ENCODE results near the gene LOC128125822.

LOC128125822 gene

GRCh38 chr6:63599243-63599642, 27.0 kb downstream of the LOC128125822 start:
- H3K27ac ChIP-seq (ENCODE audit: low read depth, low read length), result no peak overlapping the region
- WGBS, 2 experiments (ENCODE audit: insufficient coverage in 1 of 2, insufficient read length in 1 of 2), result 90% methylated on average over 7 of the region's 7 CpGs
- no peak overlapping the region for H3K4me3 ChIP-seq (ENCODE audit: low read length)
- no peaks in the 10 kb centered on the region for H3K36me3 Mint-ChIP-seq (ENCODE audit: low read depth)
- no peak overlapping the region for H3K27ac Mint-ChIP-seq
- no peak for DNase-seq
- no peaks in the 10 kb centered on the region for H3K4me1 ChIP-seq (ENCODE audit: control insufficient read depth, insufficient read depth, low read length)
- H3K9me3 Mint-ChIP-seq, result no peaks in the 10 kb centered on the region
- peaks cover 5% of the 10 kb centered on the region for H3K27me3 Mint-ChIP-seq (ENCODE audit: insufficient read depth)
- H3K4me3 Mint-ChIP-seq, result no peak overlapping the region
- no peaks in the 10 kb centered on the region for H3K36me3 ChIP-seq (ENCODE audit: control insufficient read depth, insufficient read depth, low read length)
- no peak overlapping the region for H3K9ac ChIP-seq (ENCODE audit: extremely low read depth, low read length, poor library complexity, severe bottlenecking)
- no peaks in the 10 kb centered on the region for H3K27me3 ChIP-seq (ENCODE audit: control insufficient read depth, insufficient read depth, low read length, poor library complexity, severe bottlenecking)
- H3K9me3 ChIP-seq (ENCODE audit: control insufficient read depth, low read length), result no peaks in the 10 kb centered on the region
- TF ChIP-seq CTCF (conservative IDR thresholded peaks at IDR 0.05), result no peak
- peaks cover 7% of the 10 kb centered on the region for H3K4me1 Mint-ChIP-seq

GRCh38 chr6:63600136-63600535, 27.9 kb downstream of the LOC128125822 start:
- Histone ChIP-seq H3K9me3 (ENCODE audit: control insufficient read depth, low read length) (no peaks in the 10 kb centered on the region), H3K36me3 (ENCODE audit: control insufficient read depth, insufficient read depth, low read length) (no peaks in the 10 kb centered on the region), H3K9ac (ENCODE audit: extremely low read depth, low read length, poor library complexity, severe bottlenecking) (no peak overlapping the region), H3K27ac (ENCODE audit: low read depth, low read length) (no peak overlapping the region), H3K4me1 (ENCODE audit: control insufficient read depth, insufficient read depth, low read length) (no peaks in the 10 kb centered on the region), H3K4me3 (ENCODE audit: low read length) (no peak overlapping the region), H3K27me3 (ENCODE audit: control insufficient read depth, insufficient read depth, low read length, poor library complexity, severe bottlenecking) (no peaks in the 10 kb centered on the region)
- peaks cover 5% of the 10 kb centered on the region for H3K27me3 Mint-ChIP-seq (ENCODE audit: insufficient read depth)
- peaks cover 7% of the 10 kb centered on the region for H3K4me1 Mint-ChIP-seq
- no peak overlapping the region for H3K4me3 Mint-ChIP-seq
- no peaks in the 10 kb centered on the region for H3K36me3 Mint-ChIP-seq (ENCODE audit: low read depth)
- H3K27ac Mint-ChIP-seq, result no peak overlapping the region
- TF ChIP-seq CTCF (conservative IDR thresholded peaks at IDR 0.05), result no peak
- 91 to 92% methylated on average over 2 to 6 of the region's 6 CpGs for WGBS, 2 experiments (ENCODE audit: insufficient coverage in 1 of 2, insufficient read length in 1 of 2)
- DNase-seq, result no peak
- H3K9me3 Mint-ChIP-seq, result no peaks in the 10 kb centered on the region

- Histone ChIP-seq H3K4me3 (ENCODE audit: low read length) (no peak overlapping the region), H3K27me3 (ENCODE audit: control insufficient read depth, insufficient read depth, low read length, poor library complexity, severe bottlenecking) (no peaks in the 10 kb centered on the region), H3K9me3 (ENCODE audit: control insufficient read depth, low read length) (no peaks in the 10 kb centered on the region), H3K27ac (ENCODE audit: low read depth, low read length) (no peak overlapping the region), H3K4me1 (ENCODE audit: control insufficient read depth, insufficient read depth, low read length) (no peaks in the 10 kb centered on the region), H3K9ac (ENCODE audit: extremely low read depth, low read length, poor library complexity, severe bottlenecking) (no peak overlapping the region), H3K36me3 (ENCODE audit: control insufficient read depth, insufficient read depth, low read length) (no peaks in the 10 kb centered on the region)
- H3K36me3 Mint-ChIP-seq (ENCODE audit: low read depth), result no peaks in the 10 kb centered on the region
- H3K27me3 Mint-ChIP-seq (ENCODE audit: insufficient read depth), result peaks cover 1% of the 10 kb centered on the region
- no peak overlapping the region for H3K4me3 Mint-ChIP-seq
- H3K4me1 Mint-ChIP-seq, result no peaks in the 10 kb centered on the region
- no peaks in the 10 kb centered on the region for H3K9me3 Mint-ChIP-seq
- H3K27ac Mint-ChIP-seq, result no peak overlapping the region
- TF ChIP-seq CTCF (conservative IDR thresholded peaks at IDR 0.05), result no peak
- no peak for DNase-seq
- WGBS, 2 experiments (ENCODE audit: insufficient coverage in 1 of 2, insufficient read length in 1 of 2), result 89% methylated on average over 1 of the region's 1 CpG; no CpG with 5 or more reads in 1 of the 2 experiments
Measured at GRCh38 chr6:63609231-63609630, 37.0 kb downstream of the LOC128125822 start.
